Breast epithelium (tissue), 4 donors: ENCODE results near the gene FOXA1. TPM values are rescaled to one million over a fixed set of nuclear protein-coding genes. Genes with fewer than 3 reads are reported as not detected.

Experiments
- DNase-seq, 2 donors: peaks; one replicate each; pipeline ENCODE4 v3.0.0-alpha.2; 2019; ENCODE audit warnings: low spot score in 2 of 2
- H3K27ac ChIP-seq, 2 donors: fragments of 200-600 bp; sonication (generic) in 1 of 2; one replicate each; pipeline ENCODE4 v1.5.1; 2016 to 2019; ENCODE audit warnings: mild to moderate bottlenecking in 1 of 2
- H3K27me3 ChIP-seq, 2 donors: fragments of 200-600 bp; sonication (generic) in 1 of 2; one replicate each; pipeline versions ENCODE4 v1.5.1 to v1.6.0; 2017 to 2019; ENCODE audit warnings: control low read depth in 1 of 2, mild to moderate bottlenecking in 1 of 2
- H3K36me3 ChIP-seq: fragments of 200-600 bp; one replicate; pipeline ENCODE4 v1.5.1; 2019
- H3K4me1 ChIP-seq, 2 donors: fragments of 200-600 bp; sonication (generic); one replicate each; pipeline ENCODE4 v1.5.1; 2016 to 2019; ENCODE audit warnings: control low read depth in 1 of 2
- H3K4me3 ChIP-seq, 3 donors: fragments of 200-600 bp; sonication (generic); 1 replicate in 2 of 3; 2 replicates in 1 of 3; pipeline ENCODE4 v1.5.1; 2016 to 2019; ENCODE audit warnings: mild to moderate bottlenecking in 3 of 3, moderate library complexity in 2 of 3
- H3K9me3 ChIP-seq, 2 donors: fragments of 200-600 bp; sonication (generic) in 1 of 2; one replicate each; pipeline ENCODE4 v1.5.1; 2016 to 2019; ENCODE audit warnings: control low read depth in 1 of 2
- CTCF ChIP-seq, 3 donors: fragments of 450-650 bp; IDR thresholded peaks; one replicate each; pipeline ENCODE4 v1.5.1; 2016 to 2017; ENCODE audit warnings: antibody characterized with exemption in 3 of 3, mild to moderate bottlenecking in 3 of 3, moderate library complexity in 3 of 3
- POLR2A ChIP-seq: fragments of 450-650 bp; IDR thresholded peaks from one replicate; pipeline ENCODE4 v1.6.1; 2016; ENCODE audit warnings: antibody characterized with exemption, mild to moderate bottlenecking, moderate library complexity
- POLR2AphosphoS5 ChIP-seq, 3 donors: sonication (generic); formaldehyde crosslinking; IDR thresholded peaks; one replicate each; pipeline ENCODE4 v1.6.1; 2017; ENCODE audit warnings: antibody characterized with exemption in 3 of 3
- intact Hi-C: fragments of 100-400 bp; cut with DNase I; formaldehyde crosslinking; loops from one replicate; pipeline ENCODE4 v1.15.1; 2023; ENCODE audit warnings: low total_unique reads
- total RNA-seq, 3 donors: library from RNA; depleted of rRNA; stranded (reverse); fragments of >200 nt; gene quantifications; one replicate each; pipeline ENCODE4 v1.1.0, GENCODE V29; 2016

Gene FOXA1
- total RNA-seq, 3 donors from 2014 or later, result 0.32 to 80.6 (median 74.4) TPM

- peak; percentile 55 to 58 for DNase-seq
- peak overlapping the region in 1 of 2 donors; percentile 37 for H3K27ac ChIP-seq
- intact Hi-C loops, result no loop called here
- no peaks in the 10 kb centered on the region for H3K4me1 ChIP-seq
- no peak overlapping the region for H3K4me3 ChIP-seq
- no peaks in the 10 kb centered on the region for H3K36me3 ChIP-seq
- H3K27me3 ChIP-seq, result no peaks in the 10 kb centered on the region
- TF ChIP-seq POLR2AphosphoS5 (IDR thresholded peaks at IDR 0.05), result no peak
- TF ChIP-seq POLR2A, result no peak
- no peak for TF ChIP-seq CTCF (IDR thresholded peaks at IDR 0.05)
- H3K9me3 ChIP-seq, result no peaks in the 10 kb centered on the region
Measured at GRCh38 chr14:37544407-37544806, 50.6 kb downstream of the FOXA1 start.

- no peak overlapping the region for H3K4me3 ChIP-seq
- no peaks in the 10 kb centered on the region for H3K4me1 ChIP-seq
- H3K9me3 ChIP-seq, result no peaks in the 10 kb centered on the region
- no peak overlapping the region for H3K27ac ChIP-seq
- intact Hi-C loops, result no loop called here
- TF ChIP-seq CTCF (IDR thresholded peaks at IDR 0.05), result no peak
- TF ChIP-seq POLR2AphosphoS5 (IDR thresholded peaks at IDR 0.05), result no peak
- no peak for TF ChIP-seq POLR2A
- H3K36me3 ChIP-seq, result no peaks in the 10 kb centered on the region
- DNase-seq, result no peak
- H3K27me3 ChIP-seq, result no peaks in the 10 kb centered on the region
Measured at GRCh38 chr14:37539992-37540391, 55.1 kb downstream of the FOXA1 start.

Other genes with a start within 250 kb of the FOXA1 start
- 10 to 100 TPM in 2 of 3 donors, not detected in 1; 74.7 to 78.6 TPM for gene TTC6, start 380 bp upstream of the FOXA1 start, total RNA-seq